IMR-90 (cell line): ENCODE data around the gene CLTCL1. TPM values are rescaled to one million over a fixed set of nuclear protein-coding genes. Genes with fewer than 3 reads are reported as not detected.
"Not testable (repeated sequence)": the region's sequence is repeated elsewhere in the genome, so short reads cannot be mapped to it uniquely, and the experiment has no call there.

Experiments
- ATAC-seq: fragments of 200-7000 bp; cut with Tn5 transposase; 2 replicates; pipeline ENCODE4 v1.9.1; 2020; ENCODE audit warnings: low read depth, mild to moderate bottlenecking, moderate library complexity
- BruUV-seq: library from RNA; stranded (reverse); fragments of 400-500 nt; replicated peaks from 2 replicates; lab custom pipeline; 2021; lab: Mats Ljungman, UMichigan
- CTCF ChIA-PET: fragments of 300-600 bp; formaldehyde crosslinking; extraction: SDS; loops from one replicate; lab custom pipeline; 2021; ENCODE audit warnings: antibody characterized with exemption; lab: Yijun Ruan, JAX
- POLR2A ChIA-PET: fragments of 300-600 bp; sonication (Branson Sonifier 250); formaldehyde crosslinking; loops from one replicate; lab custom pipeline; 2022; ENCODE audit warnings: antibody characterized with exemption; ENCODE audit not compliant: unreplicated experiment; lab: Charles Lee
- DNase-seq: peaks from one replicate; pipeline ENCODE4 v3.0.0; 2013
- H2AFZ ChIP-seq: replicated peaks from 2 replicates; pipeline ENCODE3; 2013; ENCODE audit warnings: low read length, mild to moderate bottlenecking; ENCODE audit not compliant: poor library complexity
- H2AK5ac ChIP-seq: 2 replicates; pipeline ENCODE4 v1.6.1; 2013; ENCODE audit warnings: low read depth, low read length, inconsistent platforms
- H2AK9ac ChIP-seq: replicated peaks from 2 replicates; pipeline ENCODE3; 2013; ENCODE audit warnings: mild to moderate bottlenecking, low read depth, low read length, moderate library complexity; ENCODE audit not compliant: poor library complexity
- H2BK120ac ChIP-seq: 2 replicates; pipeline ENCODE4 v1.6.1; 2013; ENCODE audit warnings: low read depth, low read length, inconsistent platforms
- H2BK15ac ChIP-seq: 3 replicates; pipeline ENCODE4 v1.6.1; 2013; ENCODE audit warnings: low read depth, low read length, inconsistent platforms
- H2BK20ac ChIP-seq: 2 replicates; pipeline ENCODE4 v1.6.1; 2013; ENCODE audit warnings: low read depth, mild to moderate bottlenecking, inconsistent platforms, low read length, moderate library complexity
- H2BK5ac ChIP-seq: 2 replicates; pipeline ENCODE4 v1.6.1; 2013; ENCODE audit warnings: mild to moderate bottlenecking, low read depth, low read length, inconsistent platforms; ENCODE audit not compliant: poor library complexity, severe bottlenecking
- H3K14ac ChIP-seq: replicated peaks from 2 replicates; pipeline ENCODE4 v1.6.1; 2013; ENCODE audit warnings: low read depth, low read length, inconsistent platforms
- H3K18ac ChIP-seq: 2 replicates; pipeline ENCODE4 v1.6.1; 2013; ENCODE audit warnings: low read depth, low read length, control low read depth
- H3K23ac ChIP-seq: 2 replicates; pipeline ENCODE4 v1.6.1; 2013; ENCODE audit warnings: low read depth, low read length, inconsistent platforms
- H3K27ac ChIP-seq: 2 replicates; pipeline ENCODE4 v1.5.1; 2013; ENCODE audit warnings: mild to moderate bottlenecking, control low read depth, low read length; ENCODE audit not compliant: insufficient read depth
- H3K27me3 ChIP-seq: 2 replicates; pipeline ENCODE4 v1.6.1; 2013; ENCODE audit warnings: low read length; ENCODE audit not compliant: control insufficient read depth, insufficient read depth
- H3K36me3 ChIP-seq: 2 replicates; pipeline ENCODE4 v1.6.1; 2013; ENCODE audit warnings: low read length, mixed read lengths; ENCODE audit not compliant: control insufficient read depth, insufficient read depth
- H3K4ac ChIP-seq: 2 replicates; pipeline ENCODE4 v1.6.1; 2013; ENCODE audit warnings: low read depth, low read length, inconsistent platforms
- H3K4me1 ChIP-seq: 2 replicates; pipeline ENCODE4 v1.6.1; 2013; ENCODE audit warnings: low read length, mixed read lengths; ENCODE audit not compliant: control insufficient read depth, insufficient read depth
- H3K4me2 ChIP-seq: 2 replicates; pipeline ENCODE4 v1.6.1; 2013; ENCODE audit warnings: low read depth, mild to moderate bottlenecking, control low read depth, low read length, moderate library complexity
- H3K4me3 ChIP-seq: 2 replicates; pipeline ENCODE4 v1.5.1; 2013; ENCODE audit warnings: low read depth, mild to moderate bottlenecking, control low read depth, low read length, moderate library complexity; ENCODE audit not compliant: insufficient read depth
- H3K56ac ChIP-seq: 2 replicates; pipeline ENCODE4 v1.6.1; 2013; ENCODE audit warnings: low read length, inconsistent platforms; ENCODE audit not compliant: insufficient read depth; ENCODE audit errors: extremely low read depth
- H3K79me1 ChIP-seq, 2 experiments: 2 replicates each; pipeline ENCODE4 v1.6.1; 2013; ENCODE audit warnings: low read length in 2 of 2, inconsistent platforms in 1 of 2, low read depth in 1 of 2
- H3K9ac ChIP-seq: 2 replicates; pipeline ENCODE4 v1.6.1; 2013; ENCODE audit warnings: low read depth, low read length, control low read depth
- H3K9me1 ChIP-seq: 2 replicates; pipeline ENCODE4 v1.6.1; 2013; ENCODE audit warnings: low read length, inconsistent platforms; ENCODE audit not compliant: insufficient read depth
- H3K9me3 ChIP-seq: 2 replicates; pipeline ENCODE4 v1.6.1; 2013; ENCODE audit warnings: low read length; ENCODE audit not compliant: control insufficient read depth, insufficient read depth
- H4K20me1 ChIP-seq: 2 replicates; pipeline ENCODE4 v1.6.1; 2013; ENCODE audit warnings: low read length, inconsistent platforms; ENCODE audit not compliant: insufficient read depth
- H4K5ac ChIP-seq: 2 replicates; pipeline ENCODE4 v1.6.1; 2013; ENCODE audit warnings: mild to moderate bottlenecking, low read depth, low read length, control low read depth
- H4K8ac ChIP-seq, 2 experiments: 2 replicates each; pipeline ENCODE4 v1.6.1; 2013; ENCODE audit warnings: low read depth in 2 of 2, low read length in 2 of 2, control low read depth in 1 of 2, inconsistent platforms in 1 of 2
- H4K91ac ChIP-seq: 2 replicates; pipeline ENCODE4 v1.6.1; 2013; ENCODE audit warnings: low read depth, low read length, inconsistent platforms; ENCODE audit not compliant: insufficient read depth
- WGBS, 2 experiments: methylation state at CpG; one replicate each; pipeline versions ENCODE4 v1.1.5 to v1.1.7; 2013; ENCODE audit warnings: missing lambda C conversion rate in 2 of 2; ENCODE audit not compliant: insufficient read length in 1 of 2; ENCODE audit errors: extremely low coverage in 2 of 2; 5-methylcytosine and 5-hydroxymethylcytosine counted together
- dilution Hi-C: fragments of 300-500 bp; cut with HindIII; formaldehyde crosslinking; loops from one replicate; pipeline ENCODE4 v1.14.3; 2018; ENCODE audit warnings: low sequenced_read_pairs; ENCODE audit not compliant: unreplicated experiment
- in situ Hi-C: fragments of 300-500 bp; cut with MboI; formaldehyde crosslinking; loops from 3 replicates; pipeline ENCODE4 v1.14.3; 2019; ENCODE audit warnings: low sequenced_read_pairs, inconsistent platforms, mixed read lengths
- intact Hi-C: fragments of 100-400 bp; cut with micrococcal nuclease; formaldehyde crosslinking; loops from 2 replicates; pipeline ENCODE4 v1.10.0; 2022
- polyA plus RNA-seq, 3 experiments: library from polyadenylated mRNA; depleted of rRNA; stranded (reverse); fragments of >200 nt; gene quantifications; 2 replicates each; pipeline ENCODE4 v1.2.3, GENCODE V29; 2012; ENCODE audit warnings: low replicate concordance in 1 of 3
- total RNA-seq: library from RNA; depleted of rRNA; stranded (reverse); fragments of >200 nt; gene quantifications from 2 replicates; pipeline ENCODE4 v1.2.3, GENCODE V29; 2012

CLTCL1 gene
- total and polyA plus RNA-seq, 2 of the 4 experiments (the other 2 are of a cell fraction), result 6.2 to 8.1 TPM

- H2AFZ ChIP-seq, H3K4me2 ChIP-seq, POLR2A ChIA-PET, H4K91ac ChIP-seq, H3K18ac ChIP-seq, H2BK20ac ChIP-seq, intact Hi-C loops, H3K9ac ChIP-seq, H3K9me3 ChIP-seq, H3K27ac ChIP-seq, H2BK15ac ChIP-seq, BruUV-seq, H3K27me3 ChIP-seq, DNase-seq, H3K56ac ChIP-seq, H3K14ac ChIP-seq, H3K23ac ChIP-seq, H2BK120ac ChIP-seq, H3K4me3 ChIP-seq, H3K4ac ChIP-seq, H2BK5ac ChIP-seq, H3K36me3 ChIP-seq, H2AK9ac ChIP-seq, H4K5ac ChIP-seq, H3K79me1 ChIP-seq, ATAC-seq, H3K9me1 ChIP-seq, dilution Hi-C loops, CTCF ChIA-PET, H3K4me1 ChIP-seq, in situ Hi-C loops, H4K8ac ChIP-seq, H2AK5ac ChIP-seq, H4K20me1 ChIP-seq: not testable (repeated sequence)
- 63% methylated on average over 4 of the region's 6 CpGs; no CpG with 5 or more reads in 1 of the 2 experiments for WGBS, 2 experiments
These were observed 15.0 kb upstream of the CLTCL1 start for GRCh38 chr22:19306535-19306934.
